A673 (cell line): ENCODE data around the gene CYP1B1. TPM values are rescaled to one million over a fixed set of nuclear protein-coding genes. Genes with fewer than 3 reads are reported as not detected.

ENCODE experiments used
- total RNA-seq: library from RNA; stranded (reverse); gene quantifications from 2 replicates; pipeline ENCODE4 v1.2.3, GENCODE V29; 2021

The CYP1B1 gene
- total RNA-seq, 1 experiment from 2014 or later = 0.92 TPM

Other genes with a start within 250 kb of the CYP1B1 start
- 2.3 and 3.0 TPM in 2 replicates for gene RMDN2, start 150.9 kb downstream of the CYP1B1 start, total RNA-seq